HUDEP-2 (cell line): ENCODE measurements around the gene RUFY3.
A peak's percentile ranks its signal among the peaks of the same experiment; 100 is the strongest.
"Not testable (repeated sequence)": the region's sequence is repeated elsewhere in the genome, so short reads cannot be mapped to it uniquely, and the experiment has no call there.

Experiments
- DNase-seq, 76 experiments: peaks; one replicate each; lab custom pipeline; 2025; ENCODE audit not compliant: unreplicated experiment in 76 of 76; lab: John Stamatoyannopoulos, UW

Gene RUFY3

DNA sequence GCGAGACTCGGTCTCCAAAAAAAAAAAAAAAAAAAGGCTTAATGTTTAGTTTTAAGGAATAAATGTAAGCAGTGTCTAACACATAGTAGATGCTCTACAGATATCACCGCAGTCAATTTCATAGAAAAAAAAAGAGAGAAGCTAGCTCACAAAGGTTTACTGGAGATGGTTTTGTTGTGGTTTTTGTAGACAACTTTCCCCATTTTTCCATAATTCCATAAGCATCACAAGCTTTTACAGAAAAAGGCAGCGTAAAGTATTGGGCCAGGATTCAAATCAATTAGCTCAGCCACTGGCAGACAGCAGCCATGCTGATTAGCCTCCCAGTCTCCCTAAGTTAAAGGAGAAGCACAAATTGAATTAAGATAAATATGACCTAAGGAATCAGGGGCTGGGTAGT is 116.4 kb downstream of the RUFY3 start:
- DNase-seq: peak in 1 of 76 experiments; percentile 3

DNA sequence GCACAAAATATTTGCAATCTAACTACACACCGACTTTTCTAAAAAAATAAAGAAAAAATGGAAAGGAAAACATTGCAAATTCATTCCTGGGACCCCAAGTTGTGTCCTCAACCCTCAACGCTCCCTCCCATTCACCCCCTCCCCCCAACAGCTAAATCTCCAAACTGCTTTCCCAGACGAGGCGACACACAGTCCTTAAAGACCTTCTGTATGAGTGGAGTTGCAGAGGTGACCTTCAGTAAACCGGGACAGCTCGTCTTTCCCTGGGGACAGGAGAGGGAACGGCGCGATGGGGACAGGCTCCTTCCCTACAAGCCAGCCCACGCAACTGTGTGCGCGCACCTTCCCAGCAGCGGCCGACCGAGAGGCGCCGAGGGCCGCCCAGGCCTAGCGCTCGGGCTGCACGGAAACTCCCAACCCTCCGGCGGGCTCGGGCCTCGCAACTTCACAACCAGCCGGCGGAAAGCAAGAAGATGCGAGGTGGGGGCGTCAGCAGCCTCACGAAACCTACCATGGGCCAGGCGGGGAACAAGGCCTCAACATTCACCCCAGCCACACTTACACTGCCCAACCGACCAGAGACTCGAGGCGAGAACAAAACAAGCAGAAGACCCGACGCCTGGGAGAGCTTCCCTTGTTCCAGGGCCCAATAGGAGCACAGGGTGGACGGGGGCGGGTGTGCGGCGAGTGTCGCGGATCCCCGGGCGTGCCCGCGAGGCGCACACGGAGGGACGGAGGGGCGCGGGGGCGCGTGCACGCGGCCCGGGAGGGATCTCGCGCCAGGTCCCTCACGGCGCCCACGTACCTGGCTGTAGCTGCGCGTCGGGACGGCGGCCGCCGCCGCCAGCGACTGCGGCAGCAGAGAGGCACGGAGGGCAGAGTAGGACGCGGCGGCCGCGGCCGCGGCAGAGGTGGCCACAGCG is 117.2 kb downstream of the RUFY3 start:
- DNase-seq: peak in 62 of 76 experiments; percentile 3 to 63 (median 39)

- DNase-seq: peak in 74 of 76 experiments; percentile 22 to 94 (median 84)
Observed at GRCh38 chr4:70839589-70840093, 117.9 kb downstream of the RUFY3 start, which contains the start of gene GRSF1. GRSF1 (minus strand) TSS chr4:70839890; CDS start chr4:70839827, 63 bp downstream.

- peak in 49 of 76 experiments; percentile 3 to 58 (median 34) for DNase-seq
Observed at GRCh38 chr4:70840137-70840536, 118.4 kb downstream of the RUFY3 start.

DNA sequence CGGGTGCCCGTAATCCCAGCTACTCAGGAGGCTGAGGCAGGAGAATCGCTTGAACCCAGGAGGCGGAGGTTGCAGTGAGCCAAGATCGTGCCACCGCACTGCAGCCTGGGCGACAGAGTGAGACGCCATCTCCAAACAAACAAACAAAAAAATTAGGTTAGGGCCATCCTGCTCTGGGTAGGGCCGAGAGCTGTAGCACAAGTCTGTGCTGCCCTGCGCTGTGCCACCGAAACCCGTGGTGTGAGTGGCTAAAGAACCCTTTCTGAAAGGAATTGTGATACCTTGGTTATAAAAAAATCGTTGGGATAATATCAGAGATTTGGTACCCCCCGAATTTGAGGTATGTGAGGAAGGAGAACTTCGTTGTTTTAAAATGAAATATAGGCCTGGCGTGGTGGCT is 118.9 kb downstream of the RUFY3 start:
- DNase-seq: not testable (repeated sequence)

GRCh38 chr4:70841211-70841610 is 119.4 kb downstream of the RUFY3 start:
- no peak for DNase-seq

GRCh38 chr4:70841951-70842350 is 120.2 kb downstream of the RUFY3 start:
- DNase-seq: no peak

DNA sequence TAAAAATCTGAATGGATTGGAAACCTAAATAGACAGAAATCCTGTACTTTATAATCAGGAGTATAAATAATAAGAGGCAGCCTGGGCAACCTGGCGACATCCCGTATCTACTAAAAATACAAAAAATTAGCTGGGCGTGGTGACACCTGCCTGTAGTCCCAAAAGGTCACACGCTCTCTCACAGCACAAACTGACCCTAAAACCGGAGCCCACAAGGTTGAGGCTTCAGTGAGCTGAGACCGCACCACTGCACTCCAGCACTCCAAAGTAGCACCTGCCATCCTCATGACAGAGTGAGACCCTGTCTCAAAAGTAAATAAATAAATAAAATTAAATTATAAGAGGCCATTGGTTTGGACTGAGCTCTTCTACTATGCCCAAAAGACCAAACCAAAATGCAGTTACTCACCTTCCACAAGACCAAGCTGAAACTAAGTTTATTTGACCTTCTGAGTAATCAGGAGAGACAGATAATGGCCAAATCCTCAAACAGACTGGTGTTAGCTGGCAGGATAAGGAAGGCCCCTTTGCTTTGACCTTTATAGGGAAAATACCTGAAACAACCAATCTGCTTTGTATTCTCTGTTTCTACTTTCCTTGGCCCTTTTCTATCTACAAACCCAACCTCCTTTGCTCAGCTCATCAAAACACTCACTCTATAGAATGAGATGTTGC is 121.1 kb downstream of the RUFY3 start:
- DNase-seq: no peak

GRCh38 chr4:70844180-70844579 is 122.4 kb downstream of the RUFY3 start:
- DNase-seq: peak in 1 of 76 experiments; percentile 1

DNA sequence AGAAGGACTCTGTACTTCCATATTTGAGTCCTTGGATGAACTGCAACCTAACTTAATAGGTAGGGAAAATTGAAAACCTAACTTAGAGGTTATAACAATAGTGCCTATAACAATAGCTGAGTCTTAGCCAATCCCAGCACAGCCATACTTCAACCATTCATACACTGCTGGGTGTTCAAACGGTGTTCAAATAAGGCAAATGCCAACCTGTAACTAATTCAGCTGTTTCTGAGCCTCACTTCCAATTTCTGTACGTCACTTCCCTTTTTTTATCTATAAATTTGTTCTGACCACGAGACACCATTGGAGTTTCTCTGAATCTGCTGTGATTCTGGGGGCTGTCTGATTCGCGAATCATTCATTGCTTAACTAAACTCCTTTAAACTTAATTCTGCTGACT is 127.5 kb downstream of the RUFY3 start:
- peak in 1 of 76 experiments; percentile 1 for DNase-seq

GRCh38 chr4:70855464-70855863 is 133.7 kb downstream of the RUFY3 start:
- peak in 17 of 76 experiments; percentile 0 to 37 (median 11) for DNase-seq
